ENCODE measurements around the gene GPR52. TPM values are rescaled to one million over a fixed set of nuclear protein-coding genes. Genes with fewer than 3 reads are reported as not detected.
"Not testable (repeated sequence)": the region's sequence is repeated elsewhere in the genome, so short reads cannot be mapped to it uniquely, and the experiment has no call there.

The GPR52 gene
- total RNA-seq, 1 donor from 2014 or later = 0.84 TPM

- Mint-ChIP-seq H3K9me3 (no peaks in the 10 kb centered on the region), H3K36me3 (no peaks in the 10 kb centered on the region), H3K4me1 (peaks cover 4% of the 10 kb centered on the region)
Measured at GRCh38 chr1:174407665-174408064, 40.1 kb upstream of the GPR52 start.

GRCh38 chr1:174408146-174408545 is 39.6 kb upstream of the GPR52 start:
- no peak overlapping the region for H3K9ac ChIP-seq
- H3K36me3 ChIP-seq = no peaks in the 10 kb centered on the region
- Mint-ChIP-seq H3K9me3 (no peaks in the 10 kb centered on the region), H3K4me3 (no peak overlapping the region), H3K4me1 (peaks cover 4% of the 10 kb centered on the region), H3K36me3 (no peaks in the 10 kb centered on the region), H3K27ac (no peak overlapping the region), H3K27me3 (ENCODE audit: insufficient read depth, low read depth) (no peaks in the 10 kb centered on the region)
- H3K4me2 ChIP-seq = no peak overlapping the region
- H3K79me2 ChIP-seq (ENCODE audit: low read depth) = no peaks in the 10 kb centered on the region
- DNase-seq (ENCODE audit: low spot score) = no peak
- H3K4me3 ChIP-seq = no peak overlapping the region
- H3K9me3 ChIP-seq (ENCODE audit: low read depth) = no peaks in the 10 kb centered on the region
- H3K27me3 ChIP-seq = no peaks in the 10 kb centered on the region
- H3F3A ChIP-seq (ENCODE audit: low read depth) = no peaks in the 10 kb centered on the region
- no peaks in the 10 kb centered on the region for H3K4me1 ChIP-seq
- H4K20me1 ChIP-seq (ENCODE audit: low read depth) = no peaks in the 10 kb centered on the region
- no peak overlapping the region for H2AFZ ChIP-seq (replicated peaks)
- TF ChIP-seq CTCF (IDR thresholded peaks at IDR 0.05) (no peak), EZH2 (IDR thresholded peaks at IDR 0.05) (no peak), EZH2phosphoT487 (IDR thresholded peaks at IDR 0.05) (no peak)
- no peak overlapping the region for H3K27ac ChIP-seq

More at GRCh38 chr1:174407665-174408064, 40.1 kb upstream of the GPR52 start:
- Histone ChIP-seq H3K9ac (no peak overlapping the region), H3K4me2 (no peak overlapping the region), H3K4me3 (no peak overlapping the region), H3K36me3 (no peaks in the 10 kb centered on the region), H3K27me3 (no peaks in the 10 kb centered on the region), H3K27ac (no peak overlapping the region), H3F3A (ENCODE audit: low read depth) (no peaks in the 10 kb centered on the region), H3K79me2 (ENCODE audit: low read depth) (no peaks in the 10 kb centered on the region), H3K9me3 (ENCODE audit: low read depth) (no peaks in the 10 kb centered on the region), H3K4me1 (no peaks in the 10 kb centered on the region), H4K20me1 (ENCODE audit: low read depth) (no peaks in the 10 kb centered on the region), H2AFZ (replicated peaks) (no peak overlapping the region)
- Mint-ChIP-seq H3K4me3 (no peak overlapping the region), H3K27me3 (ENCODE audit: insufficient read depth, low read depth) (no peaks in the 10 kb centered on the region), H3K27ac (no peak overlapping the region)
- TF ChIP-seq EZH2 (IDR thresholded peaks at IDR 0.05) (no peak), CTCF (IDR thresholded peaks at IDR 0.05) (no peak), EZH2phosphoT487 (IDR thresholded peaks at IDR 0.05) (no peak)
- no peak for DNase-seq (ENCODE audit: low spot score)

- not testable (repeated sequence) for H3K4me1 ChIP-seq; H3K9ac ChIP-seq; H3K4me1 Mint-ChIP-seq; DNase-seq (ENCODE audit: low spot score); H3K36me3 Mint-ChIP-seq; H2AFZ ChIP-seq (replicated peaks); H3K27me3 ChIP-seq; H3K27ac ChIP-seq; H3K4me3 Mint-ChIP-seq; H3K36me3 ChIP-seq; H3K27ac Mint-ChIP-seq; H3F3A ChIP-seq (ENCODE audit: low read depth); H3K9me3 ChIP-seq (ENCODE audit: low read depth); H3K27me3 Mint-ChIP-seq (ENCODE audit: insufficient read depth, low read depth); H3K4me2 ChIP-seq; H4K20me1 ChIP-seq (ENCODE audit: low read depth); H3K4me3 ChIP-seq; H3K9me3 Mint-ChIP-seq; H3K79me2 ChIP-seq (ENCODE audit: low read depth)
Measured at GRCh38 chr1:174409801-174410200, 38.0 kb upstream of the GPR52 start.

- H3K9me3 Mint-ChIP-seq = no peaks in the 10 kb centered on the region
- Histone ChIP-seq H2AFZ (replicated peaks) (no peak overlapping the region), H3K4me2 (no peak overlapping the region), H4K20me1 (ENCODE audit: low read depth) (no peaks in the 10 kb centered on the region), H3K4me1 (no peaks in the 10 kb centered on the region), H3K4me3 (no peak overlapping the region), H3K9me3 (ENCODE audit: low read depth) (no peaks in the 10 kb centered on the region), H3K9ac (no peak overlapping the region), H3K36me3 (no peaks in the 10 kb centered on the region), H3K27ac (no peak overlapping the region), H3K79me2 (ENCODE audit: low read depth) (no peaks in the 10 kb centered on the region), H3F3A (ENCODE audit: low read depth) (no peaks in the 10 kb centered on the region), H3K27me3 (no peaks in the 10 kb centered on the region)
- peaks cover 4% of the 10 kb centered on the region for H3K4me1 Mint-ChIP-seq
- no peak overlapping the region for H3K4me3 Mint-ChIP-seq
- TF ChIP-seq EZH2 (IDR thresholded peaks at IDR 0.05) = no peak
- TF ChIP-seq CTCF (IDR thresholded peaks at IDR 0.05) = peak; percentile 69
- no peak for TF ChIP-seq EZH2phosphoT487 (IDR thresholded peaks at IDR 0.05)
- peak; percentile 58 for DNase-seq (ENCODE audit: low spot score)
- no peaks in the 10 kb centered on the region for H3K36me3 Mint-ChIP-seq
- H3K27ac Mint-ChIP-seq = no peak overlapping the region
- no peaks in the 10 kb centered on the region for H3K27me3 Mint-ChIP-seq (ENCODE audit: insufficient read depth, low read depth)
Measured at GRCh38 chr1:174413632-174414031, 34.1 kb upstream of the GPR52 start.
